ENCODE measurements around the gene TFF3.

DNA sequence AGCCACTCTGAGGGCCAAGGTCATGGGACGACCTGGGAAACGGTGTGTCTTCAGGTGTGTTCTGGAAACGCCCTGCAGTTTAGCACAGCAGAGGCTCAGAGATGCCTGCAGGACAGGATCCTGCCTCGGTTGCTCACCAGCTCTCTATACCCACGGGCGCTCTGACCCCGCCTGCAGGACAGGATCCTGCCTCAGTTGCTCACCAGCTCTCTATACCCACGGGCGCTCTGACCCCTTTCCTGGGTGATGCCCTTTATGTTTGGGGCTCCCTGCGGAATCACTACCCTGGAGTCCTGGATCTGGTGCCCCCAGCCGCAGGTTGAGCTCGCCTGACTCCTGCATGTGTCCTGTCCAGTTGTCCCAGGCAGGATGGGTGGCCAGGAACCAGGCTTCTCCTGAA, 32.5 kb downstream of the TFF3 start:
- TF ChIP-seq, protein P1, sequence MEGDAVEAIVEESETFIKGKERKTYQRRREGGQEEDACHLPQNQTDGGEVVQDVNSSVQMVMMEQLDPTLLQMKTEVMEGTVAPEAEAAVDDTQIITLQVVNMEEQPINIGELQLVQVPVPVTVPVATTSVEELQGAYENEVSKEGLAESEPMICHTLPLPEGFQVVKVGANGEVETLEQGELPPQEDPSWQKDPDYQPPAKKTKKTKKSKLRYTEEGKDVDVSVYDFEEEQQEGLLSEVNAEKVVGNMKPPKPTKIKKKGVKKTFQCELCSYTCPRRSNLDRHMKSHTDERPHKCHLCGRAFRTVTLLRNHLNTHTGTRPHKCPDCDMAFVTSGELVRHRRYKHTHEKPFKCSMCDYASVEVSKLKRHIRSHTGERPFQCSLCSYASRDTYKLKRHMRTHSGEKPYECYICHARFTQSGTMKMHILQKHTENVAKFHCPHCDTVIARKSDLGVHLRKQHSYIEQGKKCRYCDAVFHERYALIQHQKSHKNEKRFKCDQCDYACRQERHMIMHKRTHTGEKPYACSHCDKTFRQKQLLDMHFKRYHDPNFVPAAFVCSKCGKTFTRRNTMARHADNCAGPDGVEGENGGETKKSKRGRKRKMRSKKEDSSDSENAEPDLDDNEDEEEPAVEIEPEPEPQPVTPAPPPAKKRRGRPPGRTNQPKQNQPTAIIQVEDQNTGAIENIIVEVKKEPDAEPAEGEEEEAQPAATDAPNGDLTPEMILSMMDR (conservative IDR thresholded peaks at IDR 0.05) = no peak
- no peak for TF ChIP-seq EZH2 (IDR thresholded peaks at IDR 0.05; ENCODE audit: low read depth)
